ENCODE data around the gene IRF2. TPM values are rescaled to one million over a fixed set of nuclear protein-coding genes. Genes with fewer than 3 reads are reported as not detected.
A peak's percentile ranks its signal among the peaks of the same experiment; 100 is the strongest.
"Not testable (repeated sequence)": the region's sequence is repeated elsewhere in the genome, so short reads cannot be mapped to it uniquely, and the experiment has no call there.

The IRF2 gene
- total and polyA plus RNA-seq, 12 donors = 9.3 to 41.4 (median 28.6) TPM

- intact Hi-C loops (cut with DNase I) = loop anchor here in 4 of 10 donors (5.0 to 10.0 kb wide), 4 partner anchors 35 to 152 kb away; no protein-coding TSS in a partner anchor
- Histone ChIP-seq H3K27ac (peak overlapping the region in 8 of 10 donors; percentile 9 to 95 (median 52)), H3K4me3 (no peak overlapping the region), H3K36me3 (peaks cover 0 to 10% (median 0%) of the 10 kb centered on the region in 9 donors), H3K4me1 (peaks cover 32 to 63% (median 60%) of the 10 kb centered on the region in 9 donors), H3K9me3 (no peaks in the 10 kb centered on the region), H3K27me3 (no peaks in the 10 kb centered on the region)
- no peak for ATAC-seq
- no peak for TF ChIP-seq CTCF (IDR thresholded peaks at IDR 0.05)
- no peak for DNase-seq
- 25 to 30% methylated on average over 12 of the region's 12 CpGs for WGBS, 2 donors
Observed at GRCh38 chr4:184382189-184382846, 92.0 kb downstream of the IRF2 start.

GRCh38 chr4:184380707-184381106 is 93.6 kb downstream of the IRF2 start:
- Histone ChIP-seq H3K9me3 (no peaks in the 10 kb centered on the region), H3K27ac (no peak overlapping the region), H3K36me3 (no peaks in the 10 kb centered on the region), H3K27me3 (no peaks in the 10 kb centered on the region), H3K4me1 (peaks cover 24 to 49% (median 44%) of the 10 kb centered on the region in 9 donors), H3K4me3 (no peak overlapping the region)
- DNase-seq = no peak
- 73 to 82% methylated on average over 4 of the region's 4 CpGs for WGBS, 2 donors
- ATAC-seq = no peak
- intact Hi-C loops (cut with DNase I) = loop anchor here in 4 of 10 donors (5.0 to 10.0 kb wide), 4 partner anchors 33 to 154 kb away; no protein-coding TSS in a partner anchor
- TF ChIP-seq CTCF (IDR thresholded peaks at IDR 0.05) = no peak

- not testable (repeated sequence) for DNase-seq, ATAC-seq, H3K4me3 ChIP-seq, H3K27ac ChIP-seq, H3K36me3 ChIP-seq, H3K9me3 ChIP-seq, H3K27me3 ChIP-seq
- intact Hi-C loops (cut with DNase I) = loop anchor here in 4 of 10 donors (5.0 to 10.0 kb wide), 4 partner anchors 33 to 155 kb away; no protein-coding TSS in a partner anchor
- H3K4me1 ChIP-seq = peaks cover 22 to 44% (median 40%) of the 10 kb centered on the region in 9 donors
- 94 to 96% methylated on average over 5 of the region's 5 CpGs for WGBS, 2 donors
Observed at GRCh38 chr4:184380214-184380613, 94.1 kb downstream of the IRF2 start.

- Histone ChIP-seq H3K27ac (no peak overlapping the region), H3K27me3 (no peaks in the 10 kb centered on the region), H3K9me3 (no peaks in the 10 kb centered on the region), H3K4me3 (no peak overlapping the region), H3K4me1 (peaks cover 0 to 13% (median 7%) of the 10 kb centered on the region in 9 donors), H3K36me3 (no peaks in the 10 kb centered on the region)
- WGBS, 2 donors = 94 to 97% methylated on average over 1 of the region's 1 CpG
- intact Hi-C loops (cut with DNase I) = no loop called here
- DNase-seq = no peak
- no peak for TF ChIP-seq CTCF (IDR thresholded peaks at IDR 0.05)
- ATAC-seq = no peak
Observed at GRCh38 chr4:184376923-184377322, 97.4 kb downstream of the IRF2 start.
